HG03565 (cell line): ENCODE results near the gene LYVE1.

ENCODE experiments used
- ATAC-seq: cut with Tn5 transposase; IDR thresholded peaks from one replicate; pipeline ENCODE4 v1.9.1; 2021; ENCODE audit warnings: mild to moderate bottlenecking, moderate library complexity; ENCODE audit not compliant: unreplicated experiment

Gene LYVE1

GRCh38 chr11:10592331-10592730, 23.9 kb upstream of the LYVE1 start:
- ATAC-seq, result no peak

DNA sequence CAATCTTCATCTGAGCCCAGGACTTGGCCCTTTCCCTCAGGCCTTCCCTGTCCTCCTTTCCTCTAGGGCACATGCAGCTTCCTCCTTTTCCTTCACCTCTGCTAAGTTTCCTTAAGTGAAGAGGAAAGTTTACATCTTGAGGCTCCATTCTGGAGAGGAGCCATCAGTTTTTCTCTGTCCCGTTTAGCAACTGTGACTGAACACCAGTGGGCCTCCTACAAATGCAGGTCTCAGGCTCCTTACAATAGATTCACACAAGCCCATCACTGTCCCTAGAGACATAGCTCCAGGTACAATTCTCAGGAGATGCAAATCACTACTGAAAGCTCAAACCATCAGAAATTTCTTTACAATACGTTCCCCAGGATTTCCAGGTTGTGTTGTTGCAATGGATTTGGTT, 23.3 kb upstream of the LYVE1 start:
- no peak for ATAC-seq

- ATAC-seq, result no peak
Observed at GRCh38 chr11:10590218-10590915, 21.9 kb upstream of the LYVE1 start.

DNA sequence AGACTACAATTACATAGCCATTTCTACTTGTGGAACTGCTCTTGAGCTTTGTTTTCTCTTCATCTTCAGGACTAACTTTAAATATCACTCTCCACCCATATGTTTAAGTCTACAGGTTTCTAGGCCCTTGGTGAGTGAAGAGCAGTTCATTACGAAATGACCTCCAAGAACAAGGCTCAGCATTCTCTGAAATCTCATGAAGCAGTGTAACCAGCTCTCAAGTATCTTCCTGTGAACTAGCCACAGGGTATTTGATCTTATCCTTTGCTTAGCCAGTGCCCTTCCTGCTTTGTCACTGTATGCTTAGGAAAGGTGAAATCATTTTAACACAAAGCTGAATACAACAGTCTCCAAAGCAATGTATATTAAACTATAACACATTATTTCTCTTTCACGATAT, 20.4 kb upstream of the LYVE1 start:
- no peak for ATAC-seq

DNA sequence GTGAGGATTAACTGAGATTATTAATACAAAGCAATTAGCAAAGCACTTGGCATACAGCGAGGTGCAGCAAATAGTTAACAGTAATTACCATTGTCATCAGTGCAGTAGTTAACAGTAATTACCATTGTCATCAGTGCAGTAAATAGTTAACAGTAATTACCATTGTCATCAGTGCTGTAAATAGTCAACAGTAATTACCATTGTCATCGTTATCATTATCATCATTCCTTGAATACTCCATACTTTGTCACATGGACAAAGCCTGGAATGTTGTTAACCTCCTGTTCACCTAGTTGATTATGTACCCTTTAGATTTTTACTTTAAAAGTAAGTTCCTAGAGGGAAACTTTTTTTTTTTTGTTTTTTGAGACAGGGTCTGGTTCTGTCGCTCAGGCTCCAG, 19.5 kb upstream of the LYVE1 start:
- no peak for ATAC-seq

- no peak for ATAC-seq
Observed at GRCh38 chr11:10587388-10587787, 18.9 kb upstream of the LYVE1 start.

GRCh38 chr11:10584071-10584501, 15.6 kb upstream of the LYVE1 start:
- ATAC-seq, result no peak

GRCh38 chr11:10581481-10582019, 13.1 kb upstream of the LYVE1 start:
- ATAC-seq, result no peak

DNA sequence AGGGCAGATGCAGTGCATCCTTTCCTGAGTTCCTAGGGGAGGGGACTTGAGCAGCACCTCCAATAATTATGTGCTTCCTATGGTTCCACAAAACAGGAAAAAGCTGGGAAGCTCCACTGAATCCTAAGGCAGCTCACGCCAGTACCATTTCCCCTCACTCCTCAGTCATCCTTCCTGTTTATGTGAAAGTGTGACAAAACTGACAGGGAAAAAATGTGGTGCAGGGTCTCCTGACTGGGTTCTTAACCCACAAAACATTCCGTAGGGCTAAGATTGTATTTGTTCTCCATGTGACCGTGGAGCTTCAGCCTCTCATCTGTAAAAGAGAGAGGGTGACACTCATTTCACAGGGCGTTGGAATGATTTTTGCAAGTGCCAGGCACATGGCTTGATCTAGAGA, 12.2 kb upstream of the LYVE1 start:
- ATAC-seq, result no peak

GRCh38 chr11:10579700-10580099, 11.2 kb upstream of the LYVE1 start:
- ATAC-seq, result no peak

- ATAC-seq, result no peak
Observed at GRCh38 chr11:10576035-10576398, 7.6 kb upstream of the LYVE1 start.

GRCh38 chr11:10575346-10576034, 7.0 kb upstream of the LYVE1 start:
- no peak for ATAC-seq

- ATAC-seq, result no peak
Observed at GRCh38 chr11:10573556-10573955, 5.1 kb upstream of the LYVE1 start.

DNA sequence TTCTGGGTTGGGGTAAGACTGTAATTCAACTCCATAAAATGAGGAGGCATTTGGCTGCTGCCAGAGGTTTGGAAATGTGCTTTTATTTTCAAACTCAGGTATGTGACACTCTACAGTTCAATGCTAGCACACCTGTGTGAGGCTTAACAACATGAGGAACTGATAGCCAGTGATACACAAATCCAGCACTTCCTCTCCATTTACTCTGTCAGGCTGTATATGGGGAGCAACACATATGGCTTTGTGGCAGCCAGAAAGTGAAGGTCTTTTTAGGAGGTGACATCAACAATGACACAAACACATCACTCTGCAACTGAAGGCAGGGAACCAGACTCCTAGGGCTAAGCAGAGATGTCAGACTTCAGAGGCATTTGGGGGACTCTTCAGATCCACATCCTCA, 4.6 kb upstream of the LYVE1 start:
- no peak for ATAC-seq

- ATAC-seq, result no peak
Observed at GRCh38 chr11:10572533-10572932, 4.1 kb upstream of the LYVE1 start.

- ATAC-seq, result no peak
Observed at GRCh38 chr11:10567446-10567845, 1.0 kb downstream of the LYVE1 start.

DNA sequence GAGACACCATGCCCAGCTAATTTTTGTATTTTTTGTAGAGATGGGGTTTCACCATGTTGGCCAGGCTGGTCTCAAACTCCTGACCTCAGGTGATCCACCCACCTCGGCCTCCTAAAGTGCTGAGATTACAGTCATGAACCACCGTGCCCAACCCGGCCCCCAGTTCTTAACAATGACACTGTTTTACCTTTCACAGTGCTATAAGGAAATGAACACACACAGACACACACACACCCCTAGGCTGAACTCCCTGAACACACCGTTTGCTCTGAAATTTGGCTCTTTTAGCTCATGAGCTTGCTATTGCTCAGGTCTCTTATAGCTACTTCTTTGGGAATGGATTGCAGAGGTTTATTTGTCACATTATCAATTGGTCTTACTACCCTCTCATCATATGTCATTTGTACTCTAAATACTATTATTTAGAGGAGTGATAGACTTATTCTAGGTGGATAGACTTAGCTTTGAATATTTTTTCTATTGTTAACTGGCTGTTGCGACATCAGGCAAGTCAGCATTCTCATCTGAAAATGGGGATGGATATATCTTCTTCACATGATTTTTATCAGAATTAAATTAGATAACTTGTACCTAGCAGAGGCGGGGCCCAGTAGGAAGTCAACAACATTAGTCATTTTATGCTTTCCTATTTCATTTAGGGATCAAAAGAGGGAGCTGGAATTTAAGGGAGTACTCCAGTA, 2.1 kb downstream of the LYVE1 start:
- no peak for ATAC-seq

DNA sequence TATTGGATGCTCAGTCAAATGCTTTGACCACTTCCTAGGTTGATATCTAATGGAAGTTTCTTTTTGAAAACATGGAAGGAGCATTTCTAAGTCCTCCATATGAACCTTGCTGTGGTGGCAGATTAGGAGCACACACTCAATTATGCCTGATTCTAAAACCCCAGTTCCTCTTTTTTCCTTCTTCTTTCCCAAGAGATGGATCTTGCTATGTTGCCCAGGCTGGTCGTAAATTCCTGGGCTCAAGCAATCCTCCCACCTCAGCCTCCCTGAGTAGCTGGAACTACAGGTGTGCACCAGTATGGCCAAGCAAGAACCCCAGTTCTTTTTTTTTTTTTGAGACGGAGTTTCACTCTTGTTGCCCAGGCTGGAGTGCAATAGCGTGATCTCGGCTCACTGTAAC, 3.0 kb downstream of the LYVE1 start:
- no peak for ATAC-seq

GRCh38 chr11:10564696-10565318, 3.7 kb downstream of the LYVE1 start:
- ATAC-seq, result no peak

GRCh38 chr11:10564030-10564429, 4.4 kb downstream of the LYVE1 start:
- no peak for ATAC-seq

DNA sequence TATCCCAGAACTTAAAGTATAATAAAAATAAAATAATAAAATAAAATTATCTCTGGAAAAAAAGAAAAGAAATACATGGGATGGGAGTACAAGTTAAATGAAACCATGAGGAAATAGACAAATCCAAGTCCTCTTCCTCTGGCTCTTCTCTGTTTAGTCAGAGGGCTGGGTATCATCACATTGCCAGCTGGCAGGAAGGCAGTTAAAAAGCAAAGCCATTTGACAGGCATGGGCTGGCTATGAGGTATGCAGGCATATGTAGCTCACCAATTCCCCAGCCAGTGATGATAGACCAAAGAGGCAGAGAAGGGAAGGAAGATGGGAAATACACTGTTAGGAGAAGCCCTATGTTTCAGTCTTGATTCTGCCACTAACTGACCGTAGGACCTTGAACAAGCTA, 6.5 kb downstream of the LYVE1 start:
- no peak for ATAC-seq
